ENCODE results near the gene AFDN. TPM values are rescaled to one million over a fixed set of nuclear protein-coding genes. Genes with fewer than 3 reads are reported as not detected.

The AFDN gene
- total and polyA plus RNA-seq, 10 of the 15 experiments (the other 5 are each of a cell fraction or from before 2014, with no cell fraction given) = 5.7 to 68.2 (median 45.1) TPM

DNA sequence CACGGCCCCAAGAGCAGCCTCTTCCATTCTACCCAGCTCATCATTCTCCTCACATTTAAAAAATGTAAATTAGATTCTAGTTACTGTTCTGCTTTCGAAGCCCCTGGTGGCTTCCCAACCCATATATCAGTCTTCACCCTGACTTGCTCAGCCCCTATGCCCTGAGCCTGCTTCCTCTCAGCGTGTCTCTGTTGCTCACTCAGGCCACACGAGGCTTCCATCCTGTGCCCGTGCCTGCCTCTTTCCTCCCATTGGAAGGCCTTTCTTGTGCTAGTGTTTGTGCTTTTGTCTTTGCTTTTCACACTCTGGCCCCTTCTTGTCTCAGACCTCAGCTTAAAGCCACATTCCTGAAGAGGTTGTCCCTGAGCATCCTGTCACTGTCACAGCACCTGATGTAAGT lies 78.1 kb downstream of the AFDN start:
- TF ChIP-seq, protein P1, sequence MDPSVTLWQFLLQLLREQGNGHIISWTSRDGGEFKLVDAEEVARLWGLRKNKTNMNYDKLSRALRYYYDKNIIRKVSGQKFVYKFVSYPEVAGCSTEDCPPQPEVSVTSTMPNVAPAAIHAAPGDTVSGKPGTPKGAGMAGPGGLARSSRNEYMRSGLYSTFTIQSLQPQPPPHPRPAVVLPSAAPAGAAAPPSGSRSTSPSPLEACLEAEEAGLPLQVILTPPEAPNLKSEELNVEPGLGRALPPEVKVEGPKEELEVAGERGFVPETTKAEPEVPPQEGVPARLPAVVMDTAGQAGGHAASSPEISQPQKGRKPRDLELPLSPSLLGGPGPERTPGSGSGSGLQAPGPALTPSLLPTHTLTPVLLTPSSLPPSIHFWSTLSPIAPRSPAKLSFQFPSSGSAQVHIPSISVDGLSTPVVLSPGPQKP (IDR thresholded peaks at IDR 0.05; ENCODE audit: low read depth, low read length) = no peak
- TF ChIP-seq FOS (IDR thresholded peaks at IDR 0.05; ENCODE audit: borderline replicate concordance, extremely low read depth, insufficient read length) (no peak), NR2C1 (IDR thresholded peaks at IDR 0.05) (no peak), BMI1 (IDR thresholded peaks at IDR 0.05; ENCODE audit: borderline replicate concordance) (no peak), NR2F1 (conservative IDR thresholded peaks at IDR 0.05) (no peak), NFIC (IDR thresholded peaks at IDR 0.05; ENCODE audit: low read depth, low read length) (no peak), WRNIP1 (IDR thresholded peaks at IDR 0.05; ENCODE audit: borderline replicate concordance, low read depth, low read length) (no peak), JUNB (IDR thresholded peaks at IDR 0.05) (no peak)
- TF ChIP-seq, protein P2, sequence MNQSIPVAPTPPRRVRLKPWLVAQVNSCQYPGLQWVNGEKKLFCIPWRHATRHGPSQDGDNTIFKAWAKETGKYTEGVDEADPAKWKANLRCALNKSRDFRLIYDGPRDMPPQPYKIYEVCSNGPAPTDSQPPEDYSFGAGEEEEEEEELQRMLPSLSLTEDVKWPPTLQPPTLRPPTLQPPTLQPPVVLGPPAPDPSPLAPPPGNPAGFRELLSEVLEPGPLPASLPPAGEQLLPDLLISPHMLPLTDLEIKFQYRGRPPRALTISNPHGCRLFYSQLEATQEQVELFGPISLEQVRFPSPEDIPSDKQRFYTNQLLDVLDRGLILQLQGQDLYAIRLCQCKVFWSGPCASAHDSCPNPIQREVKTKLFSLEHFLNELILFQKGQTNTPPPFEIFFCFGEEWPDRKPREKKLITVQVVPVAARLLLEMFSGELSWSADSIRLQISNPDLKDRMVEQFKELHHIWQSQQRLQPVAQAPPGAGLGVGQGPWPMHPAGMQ (IDR thresholded peaks at IDR 0.05; ENCODE audit: borderline replicate concordance) = no peak
- TF ChIP-seq, protein P3, sequence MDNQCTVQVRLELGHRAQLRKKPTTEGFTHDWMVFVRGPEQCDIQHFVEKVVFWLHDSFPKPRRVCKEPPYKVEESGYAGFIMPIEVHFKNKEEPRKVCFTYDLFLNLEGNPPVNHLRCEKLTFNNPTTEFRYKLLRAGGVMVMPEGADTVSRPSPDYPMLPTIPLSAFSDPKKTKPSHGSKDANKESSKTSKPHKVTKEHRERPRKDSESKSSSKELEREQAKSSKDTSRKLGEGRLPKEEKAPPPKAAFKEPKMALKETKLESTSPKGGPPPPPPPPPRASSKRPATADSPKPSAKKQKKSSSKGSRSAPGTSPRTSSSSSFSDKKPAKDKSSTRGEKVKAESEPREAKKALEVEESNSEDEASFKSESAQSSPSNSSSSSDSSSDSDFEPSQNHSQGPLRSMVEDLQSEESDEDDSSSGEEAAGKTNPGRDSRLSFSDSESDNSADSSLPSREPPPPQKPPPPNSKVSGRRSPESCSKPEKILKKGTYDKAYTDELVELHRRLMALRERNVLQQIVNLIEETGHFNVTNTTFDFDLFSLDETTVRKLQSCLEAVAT (IDR thresholded peaks at IDR 0.05) = no peak
- TF ChIP-seq, protein P4, sequence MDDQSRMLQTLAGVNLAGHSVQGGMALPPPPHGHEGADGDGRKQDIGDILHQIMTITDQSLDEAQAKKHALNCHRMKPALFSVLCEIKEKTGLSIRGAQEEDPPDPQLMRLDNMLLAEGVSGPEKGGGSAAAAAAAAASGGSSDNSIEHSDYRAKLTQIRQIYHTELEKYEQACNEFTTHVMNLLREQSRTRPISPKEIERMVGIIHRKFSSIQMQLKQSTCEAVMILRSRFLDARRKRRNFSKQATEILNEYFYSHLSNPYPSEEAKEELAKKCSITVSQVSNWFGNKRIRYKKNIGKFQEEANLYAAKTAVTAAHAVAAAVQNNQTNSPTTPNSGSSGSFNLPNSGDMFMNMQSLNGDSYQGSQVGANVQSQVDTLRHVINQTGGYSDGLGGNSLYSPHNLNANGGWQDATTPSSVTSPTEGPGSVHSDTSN (IDR thresholded peaks at IDR 0.05; ENCODE audit: insufficient replicate concordance, low read depth, low read length) = no peak
- TF ChIP-seq, protein P5, sequence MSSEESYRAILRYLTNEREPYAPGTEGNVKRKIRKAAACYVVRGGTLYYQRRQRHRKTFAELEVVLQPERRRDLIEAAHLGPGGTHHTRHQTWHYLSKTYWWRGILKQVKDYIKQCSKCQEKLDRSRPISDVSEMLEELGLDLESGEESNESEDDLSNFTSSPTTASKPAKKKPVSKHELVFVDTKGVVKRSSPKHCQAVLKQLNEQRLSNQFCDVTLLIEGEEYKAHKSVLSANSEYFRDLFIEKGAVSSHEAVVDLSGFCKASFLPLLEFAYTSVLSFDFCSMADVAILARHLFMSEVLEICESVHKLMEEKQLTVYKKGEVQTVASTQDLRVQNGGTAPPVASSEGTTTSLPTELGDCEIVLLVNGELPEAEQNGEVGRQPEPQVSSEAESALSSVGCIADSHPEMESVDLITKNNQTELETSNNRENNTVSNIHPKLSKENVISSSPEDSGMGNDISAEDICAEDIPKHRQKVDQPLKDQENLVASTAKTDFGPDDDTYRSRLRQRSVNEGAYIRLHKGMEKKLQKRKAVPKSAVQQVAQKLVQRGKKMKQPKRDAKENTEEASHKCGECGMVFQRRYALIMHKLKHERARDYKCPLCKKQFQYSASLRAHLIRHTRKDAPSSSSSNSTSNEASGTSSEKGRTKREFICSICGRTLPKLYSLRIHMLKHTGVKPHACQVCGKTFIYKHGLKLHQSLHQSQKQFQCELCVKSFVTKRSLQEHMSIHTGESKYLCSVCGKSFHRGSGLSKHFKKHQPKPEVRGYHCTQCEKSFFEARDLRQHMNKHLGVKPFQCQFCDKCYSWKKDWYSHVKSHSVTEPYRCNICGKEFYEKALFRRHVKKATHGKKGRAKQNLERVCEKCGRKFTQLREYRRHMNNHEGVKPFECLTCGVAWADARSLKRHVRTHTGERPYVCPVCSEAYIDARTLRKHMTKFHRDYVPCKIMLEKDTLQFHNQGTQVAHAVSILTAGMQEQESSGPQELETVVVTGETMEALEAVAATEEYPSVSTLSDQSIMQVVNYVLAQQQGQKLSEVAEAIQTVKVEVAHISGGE (CRISPR knock-in tag; IDR thresholded peaks at IDR 0.05) = no peak
- no peaks in the 10 kb centered on the region for H3K4me1 ChIP-seq (ENCODE audit: control insufficient read depth, insufficient read depth, low read length)
- ChIA-PET SMC1A (ENCODE audit: uncharacterized antibody, unreplicated experiment) (interaction anchor here (1.7 kb wide), 1 partner anchor 9 kb away, joined by 6 read pairs; no protein-coding TSS in a partner anchor), RAD21 (ENCODE audit: unreplicated experiment) (no interaction called here), CTCF (interaction anchor here (0.9 kb wide), 1 partner anchor 20 kb away, joined by 3 read pairs; no protein-coding TSS in a partner anchor), POLR2A (no interaction called here)
- H3K4me2 ChIP-seq (ENCODE audit: control insufficient read depth, insufficient read depth) = no peak overlapping the region
- no peaks in the 10 kb centered on the region for H4K20me1 ChIP-seq (ENCODE audit: control insufficient read depth, insufficient read depth)
- BruUV-seq (replicated peaks) = no TSS peak
- ATAC-seq (no peak), DNase-seq (ENCODE audit: low read depth, low spot score) (no peak), FAIRE-seq (no peak)
- in situ Hi-C loops (cut with MboI) = no loop called here
- H3K79me2 ChIP-seq (ENCODE audit: control insufficient read depth, insufficient read depth, low read length) = no peaks in the 10 kb centered on the region
- intact Hi-C loops (cut with micrococcal nuclease; ENCODE audit: unreplicated experiment) = no loop called here
- WGBS (ENCODE audit: insufficient coverage, insufficient replicate concordance, low lambda C conversion rate, missing lambda C conversion rate) = 46% methylated on average over 5 of the region's 5 CpGs
- H2AFZ ChIP-seq (ENCODE audit: control insufficient read depth, low read depth, low read length) = no peak overlapping the region
- no peak overlapping the region for H3K9ac ChIP-seq (ENCODE audit: control insufficient read depth, insufficient read depth, low read length)
- no peak overlapping the region for H3K4me3 ChIP-seq
- no peak overlapping the region for H3K27ac ChIP-seq (ENCODE audit: control insufficient read depth, insufficient read depth)
- H3K36me3 ChIP-seq (ENCODE audit: control insufficient read depth in 2 of 2, insufficient read depth in 2 of 2, low read length in 1 of 2) = no peaks in the 10 kb centered on the region; a peak in 2 of 4 replicates
- H3K27me3 ChIP-seq (replicated peaks in 1 of 2; ENCODE audit: control insufficient read depth in 2 of 2, insufficient read depth in 2 of 2, low read length in 1 of 2) = no peaks in the 10 kb centered on the region
- H3K9me3 ChIP-seq (replicated peaks; ENCODE audit: control insufficient read depth, insufficient read depth, low read length) = no peaks in the 10 kb centered on the region

All from GM12878 (cell line).